ENCODE measurements around the gene AP5B1.
"Not testable (repeated sequence)": the region's sequence is repeated elsewhere in the genome, so short reads cannot be mapped to it uniquely, and the experiment has no call there.

AP5B1 gene

DNA sequence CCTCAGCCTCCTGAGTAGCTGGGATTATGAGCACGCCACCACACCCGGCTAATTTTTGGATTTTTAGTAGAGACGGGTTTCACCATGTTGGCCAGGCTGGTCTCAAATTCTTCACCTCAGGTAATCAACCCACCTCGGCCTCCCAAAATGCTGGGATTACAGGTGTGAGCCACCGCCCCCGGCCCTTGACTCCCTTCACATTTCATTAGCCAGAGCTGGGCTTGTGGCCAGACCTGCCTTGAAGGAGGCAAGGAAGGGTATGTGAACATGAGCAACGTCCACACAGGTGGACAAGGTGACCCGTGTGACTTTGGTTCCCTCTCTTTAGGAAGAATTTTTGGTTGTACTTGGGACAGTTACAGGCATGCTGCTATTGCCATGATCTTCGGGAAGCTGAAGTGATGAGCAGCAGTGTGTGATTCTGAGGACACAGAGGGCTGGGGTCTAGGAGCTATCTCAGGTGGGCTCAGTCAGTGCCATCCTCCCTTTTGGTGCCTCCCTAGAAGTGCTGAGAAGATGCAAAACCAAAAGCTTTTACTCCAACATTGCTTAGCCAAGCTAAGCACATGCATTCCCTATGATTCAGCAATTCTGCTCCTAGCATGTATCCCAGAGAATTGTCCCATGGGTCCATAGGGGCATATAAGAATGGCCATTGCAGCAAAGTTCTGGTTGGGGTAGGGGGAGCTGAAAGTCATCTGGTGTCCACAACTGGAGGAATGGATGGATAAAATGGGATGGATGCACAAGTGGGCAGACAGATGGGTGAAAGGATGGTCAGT lies 6.1 kb downstream of the AP5B1 start:
- no peak for DNase-seq (ENCODE audit: low read depth)
- H3K4me3 ChIP-seq (ENCODE audit: low read depth, low read length), result no peak overlapping the region
- TF ChIP-seq, protein P1, sequence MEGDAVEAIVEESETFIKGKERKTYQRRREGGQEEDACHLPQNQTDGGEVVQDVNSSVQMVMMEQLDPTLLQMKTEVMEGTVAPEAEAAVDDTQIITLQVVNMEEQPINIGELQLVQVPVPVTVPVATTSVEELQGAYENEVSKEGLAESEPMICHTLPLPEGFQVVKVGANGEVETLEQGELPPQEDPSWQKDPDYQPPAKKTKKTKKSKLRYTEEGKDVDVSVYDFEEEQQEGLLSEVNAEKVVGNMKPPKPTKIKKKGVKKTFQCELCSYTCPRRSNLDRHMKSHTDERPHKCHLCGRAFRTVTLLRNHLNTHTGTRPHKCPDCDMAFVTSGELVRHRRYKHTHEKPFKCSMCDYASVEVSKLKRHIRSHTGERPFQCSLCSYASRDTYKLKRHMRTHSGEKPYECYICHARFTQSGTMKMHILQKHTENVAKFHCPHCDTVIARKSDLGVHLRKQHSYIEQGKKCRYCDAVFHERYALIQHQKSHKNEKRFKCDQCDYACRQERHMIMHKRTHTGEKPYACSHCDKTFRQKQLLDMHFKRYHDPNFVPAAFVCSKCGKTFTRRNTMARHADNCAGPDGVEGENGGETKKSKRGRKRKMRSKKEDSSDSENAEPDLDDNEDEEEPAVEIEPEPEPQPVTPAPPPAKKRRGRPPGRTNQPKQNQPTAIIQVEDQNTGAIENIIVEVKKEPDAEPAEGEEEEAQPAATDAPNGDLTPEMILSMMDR (IDR thresholded peaks at IDR 0.05; ENCODE audit: control insufficient read depth, extremely low read depth, insufficient read depth), result no peak

DNA sequence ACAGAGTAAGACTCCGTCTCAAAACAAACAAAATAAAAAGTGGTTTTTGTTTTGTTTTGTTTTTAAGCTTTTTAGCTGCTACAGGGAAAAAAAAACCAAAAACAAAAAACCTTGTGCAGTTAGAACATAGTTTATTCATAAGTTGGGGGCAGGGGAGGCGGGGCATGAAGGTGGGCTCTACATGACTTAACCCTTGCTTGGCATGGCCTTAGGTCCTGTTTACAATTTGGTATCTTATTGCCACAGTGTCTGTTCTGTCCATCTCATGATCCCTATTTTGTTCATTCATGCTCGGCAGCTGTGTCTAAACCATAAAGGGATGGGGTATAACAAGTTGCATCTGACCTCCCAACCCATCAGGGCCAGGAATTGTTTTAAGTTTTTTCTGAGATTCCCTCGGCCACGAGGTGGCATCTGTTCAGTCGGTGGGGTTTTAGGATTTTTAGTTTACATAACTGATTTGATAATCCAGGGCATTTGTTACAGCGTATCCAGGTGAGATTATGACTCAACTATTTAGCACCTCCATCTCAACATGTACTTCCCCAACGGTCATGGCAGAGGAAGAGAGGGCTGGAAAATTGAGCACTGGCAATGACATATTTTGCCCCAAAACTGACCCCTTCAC lies 6.9 kb downstream of the AP5B1 start:
- no peak for DNase-seq (ENCODE audit: low read depth)
- no peak overlapping the region for H3K4me3 ChIP-seq (ENCODE audit: low read depth, low read length)
- TF ChIP-seq, protein P1 (IDR thresholded peaks at IDR 0.05; ENCODE audit: control insufficient read depth, extremely low read depth, insufficient read depth), result no peak

DNA sequence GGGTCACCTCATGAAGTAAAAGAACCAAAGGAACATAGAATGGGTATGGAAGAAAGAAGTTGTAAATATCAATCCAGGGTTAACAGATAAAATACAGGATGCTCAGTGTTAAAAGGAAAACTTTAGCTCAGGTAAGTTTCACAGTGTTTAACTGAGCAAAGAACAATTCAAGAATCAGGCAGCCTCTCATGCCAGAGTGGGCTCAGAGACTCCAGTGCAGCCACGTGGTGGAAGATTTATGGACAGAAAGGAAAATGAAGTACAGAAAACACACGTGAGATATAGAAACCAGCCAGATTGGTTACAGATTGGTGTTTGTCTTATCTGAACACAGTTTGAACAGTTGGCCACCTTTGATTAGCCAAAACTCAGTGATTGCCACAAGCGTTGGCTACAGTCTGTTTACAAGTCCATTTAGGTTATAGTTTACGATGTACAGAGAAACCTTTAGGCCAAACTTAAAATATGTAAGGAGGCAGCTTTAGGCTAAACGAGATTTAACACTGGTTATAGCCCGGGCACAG lies 9.1 kb downstream of the AP5B1 start:
- DNase-seq (ENCODE audit: low read depth), result no peak
- H3K4me3 ChIP-seq (ENCODE audit: low read depth, low read length), result no peak overlapping the region
- TF ChIP-seq, protein P1 (IDR thresholded peaks at IDR 0.05; ENCODE audit: control insufficient read depth, extremely low read depth, insufficient read depth), result no peak

DNA sequence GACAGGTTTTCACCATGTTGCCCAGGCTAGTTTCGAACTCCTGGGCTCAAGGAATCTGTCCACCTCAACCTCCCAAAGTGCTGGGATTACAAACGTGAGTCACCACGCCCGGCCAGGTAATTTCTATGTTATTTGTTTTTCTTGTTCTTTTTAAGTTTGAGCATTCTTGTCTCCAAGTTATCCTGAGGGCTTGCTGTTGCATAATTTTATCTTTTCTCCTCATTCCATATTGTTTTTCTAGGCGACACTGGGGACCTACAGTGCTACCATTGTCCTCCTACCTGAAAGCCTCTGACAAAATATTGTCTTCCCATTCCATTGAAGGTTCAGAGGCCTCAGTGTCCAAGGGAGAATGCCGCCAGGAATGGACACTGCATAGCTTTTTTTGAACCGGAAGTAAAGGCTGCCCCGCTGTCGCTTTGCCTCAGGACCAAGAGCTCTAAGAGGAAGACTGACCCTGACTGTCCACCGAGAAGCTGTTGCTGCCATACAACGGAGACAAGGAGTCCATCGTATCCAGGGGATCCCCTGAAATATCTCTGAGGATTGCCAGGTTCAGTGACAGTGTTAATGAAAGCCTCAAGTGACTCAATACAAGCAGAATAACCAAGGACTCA lies 9.7 kb downstream of the AP5B1 start:
- no peak overlapping the region for H3K4me3 ChIP-seq (ENCODE audit: low read depth, low read length)
- TF ChIP-seq, protein P1 (IDR thresholded peaks at IDR 0.05; ENCODE audit: control insufficient read depth, extremely low read depth, insufficient read depth), result no peak
- DNase-seq (ENCODE audit: low read depth), result no peak

DNA sequence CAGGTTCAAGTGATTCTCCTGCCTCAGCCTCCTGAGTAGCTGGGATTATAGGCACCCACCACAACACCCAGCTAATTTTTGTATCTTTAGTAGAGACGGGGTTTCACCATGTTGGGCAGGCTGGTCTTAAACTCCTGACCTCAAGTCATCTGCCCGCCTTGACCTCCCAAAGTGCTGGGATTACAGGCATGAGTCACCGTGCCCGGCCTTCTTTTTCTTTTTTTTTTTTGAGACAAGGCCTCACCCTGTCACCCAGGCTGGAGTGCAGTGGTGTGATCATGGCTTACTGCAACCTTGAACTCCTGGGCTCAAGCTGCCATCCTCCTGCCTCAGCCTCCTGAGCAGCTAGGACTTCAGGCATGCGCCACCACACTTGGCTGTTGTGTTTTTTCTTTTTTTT lies 13.0 kb downstream of the AP5B1 start:
- DNase-seq (ENCODE audit: low read depth); H3K4me3 ChIP-seq (ENCODE audit: low read depth, low read length): not testable (repeated sequence)

DNA sequence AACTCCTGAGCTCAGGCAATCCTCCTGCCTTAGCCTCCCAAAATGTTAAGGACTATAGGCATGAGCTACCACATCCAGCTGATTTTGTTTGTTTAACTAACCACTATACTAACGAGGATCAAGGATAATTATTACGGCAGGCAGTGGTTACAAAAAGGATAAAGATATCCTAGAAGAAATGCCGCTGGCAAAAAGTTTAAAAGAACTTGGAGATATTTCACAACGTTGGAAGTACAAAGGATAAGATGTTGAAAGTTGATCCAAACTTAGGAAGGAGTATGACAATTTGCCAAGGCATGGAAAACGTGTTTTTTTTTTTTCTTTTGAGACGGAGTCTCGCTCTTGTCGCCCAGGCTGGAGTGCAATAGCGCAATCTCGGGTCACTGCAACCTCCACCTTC lies 13.4 kb downstream of the AP5B1 start:
- no peak for DNase-seq (ENCODE audit: low read depth)
- TF ChIP-seq, protein P1 (IDR thresholded peaks at IDR 0.05; ENCODE audit: control insufficient read depth, extremely low read depth, insufficient read depth), result no peak

DNA sequence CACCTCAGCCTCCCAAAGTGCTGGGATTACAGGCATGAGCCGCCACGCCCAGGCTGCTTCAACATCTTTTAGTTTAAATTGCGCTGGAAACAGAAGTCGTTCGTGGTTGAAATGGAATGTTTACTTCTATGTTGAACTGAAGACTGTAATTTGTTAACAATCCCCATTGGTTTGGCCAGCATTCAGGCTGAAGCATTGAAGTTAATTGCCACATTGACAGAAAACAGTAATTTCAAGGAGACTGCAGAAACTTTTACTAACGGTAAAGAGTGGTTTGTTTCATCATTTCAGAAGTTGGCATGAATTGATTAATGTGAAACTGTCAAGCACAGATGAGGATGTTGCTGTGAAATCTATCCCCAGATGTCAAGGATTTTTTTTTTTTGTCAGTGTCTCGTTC lies 14.2 kb downstream of the AP5B1 start:
- DNase-seq (ENCODE audit: low read depth), result no peak
- TF ChIP-seq, protein P1 (IDR thresholded peaks at IDR 0.05; ENCODE audit: control insufficient read depth, extremely low read depth, insufficient read depth), result no peak
- H3K4me3 ChIP-seq (ENCODE audit: low read depth, low read length), result no peak overlapping the region

More for the DNA sequence above, 13.4 kb downstream of the AP5B1 start:
- no peak overlapping the region for H3K4me3 ChIP-seq (ENCODE audit: low read depth, low read length)
